Germinal center (tissue), 1 donor: ENCODE results near the gene AMDHD2.
"Not testable (repeated sequence)": the region's sequence is repeated elsewhere in the genome, so short reads cannot be mapped to it uniquely, and the experiment has no call there.

Experiments used
- DNase-seq: peaks from one replicate; pipeline ENCODE4 v3.0.0; 2012; ENCODE audit warnings: mixed read lengths, low spot score

Gene AMDHD2

GRCh38 chr16:2580143-2580542 is 60.0 kb downstream of the AMDHD2 start:
- DNase-seq, result not testable (repeated sequence)

DNA sequence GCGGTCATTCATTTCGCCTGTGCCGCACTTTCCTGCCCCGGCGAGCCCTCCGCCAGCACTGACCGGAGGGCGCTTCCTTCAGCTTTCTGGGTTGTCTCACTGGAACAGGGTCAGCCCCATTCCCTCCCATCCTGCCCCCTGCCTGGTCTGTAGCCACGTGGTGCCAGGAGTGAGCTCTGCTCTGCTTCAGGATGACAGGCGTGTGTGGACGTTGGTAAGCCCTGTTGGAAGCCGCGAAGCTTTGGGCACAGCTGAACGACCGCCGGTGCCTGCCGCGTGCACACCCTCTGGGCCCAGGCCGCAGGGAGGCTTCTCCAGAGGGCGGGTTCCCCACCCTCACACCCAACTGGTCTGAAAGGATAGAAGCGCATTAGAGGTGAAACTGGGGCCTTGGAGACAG is 60.6 kb downstream of the AMDHD2 start:
- not testable (repeated sequence) for DNase-seq
